OCI-LY7 (cell line): ENCODE data around the gene TFCP2L1. TPM values are rescaled to one million over a fixed set of nuclear protein-coding genes. Genes with fewer than 3 reads are reported as not detected.

Experiments used
- BruUV-seq: library from RNA; stranded (reverse); fragments of 400-500 nt; replicated peaks from 2 replicates; lab custom pipeline; 2021; lab: Mats Ljungman, UMichigan
- CTCF ChIA-PET: fragments of 300-600 bp; sonication (Branson Sonifier 250); formaldehyde crosslinking; loops from one replicate; lab custom pipeline; 2022; ENCODE audit warnings: antibody characterized with exemption; ENCODE audit not compliant: unreplicated experiment; lab: Charles Lee
- POLR2A ChIA-PET: fragments of 300-600 bp; sonication (Branson Sonifier 250); formaldehyde crosslinking; loops from one replicate; lab custom pipeline; 2022; ENCODE audit warnings: antibody characterized with exemption; lab: Charles Lee
- DNase-seq: peaks from one replicate; pipeline ENCODE4 v3.0.0-alpha.2; 2015; ENCODE audit warnings: low spot score
- H2AFZ ChIP-seq: fragments of 200-600 bp; sonication (generic), shearing (Covaris generic); 2 replicates; pipeline ENCODE4 v1.6.1; 2014; ENCODE audit warnings: mild to moderate bottlenecking, antibody characterized with exemption, low read length, moderate library complexity
- H3K27ac ChIP-seq: fragments of 200-600 bp; sonication (generic); 2 replicates; pipeline ENCODE4 v1.5.1; 2014; ENCODE audit warnings: mixed run types, low read depth, mild to moderate bottlenecking, moderate library complexity, low read length, inconsistent platforms; ENCODE audit not compliant: poor library complexity, severe bottlenecking
- H3K36me3 ChIP-seq: fragments of 200-600 bp; sonication (generic); 2 replicates; pipeline ENCODE4 v1.6.1; 2014; ENCODE audit warnings: mild to moderate bottlenecking, antibody characterized with exemption, low read length, moderate library complexity, mixed read lengths; ENCODE audit not compliant: insufficient read depth
- H3K4me1 ChIP-seq: fragments of 200-600 bp; sonication (generic); 2 replicates; pipeline ENCODE4 v1.5.1; 2014; ENCODE audit warnings: mild to moderate bottlenecking, low read length; ENCODE audit not compliant: insufficient read depth, poor library complexity, severe bottlenecking
- H3K4me2 ChIP-seq: fragments of 200-600 bp; sonication (generic); 2 replicates; pipeline ENCODE4 v1.6.1; 2014; ENCODE audit warnings: mild to moderate bottlenecking, low read length
- H3K4me3 ChIP-seq: fragments of 200-600 bp; sonication (generic); 2 replicates; pipeline ENCODE4 v1.5.1; 2014; ENCODE audit warnings: mild to moderate bottlenecking, low read depth, low read length; ENCODE audit not compliant: poor library complexity, severe bottlenecking
- H3K79me2 ChIP-seq: fragments of 200-600 bp; sonication (generic); 2 replicates; pipeline ENCODE4 v1.6.1; 2016; ENCODE audit warnings: low read depth, mild to moderate bottlenecking, low read length, moderate library complexity, mixed read lengths; ENCODE audit not compliant: insufficient read depth
- H3K9me2 ChIP-seq: fragments of 200-600 bp; sonication (generic); 2 replicates; pipeline ENCODE4 v1.6.1; 2016; ENCODE audit warnings: mild to moderate bottlenecking, low read length, mixed read lengths; ENCODE audit not compliant: insufficient read depth
- H3K9me3 ChIP-seq: fragments of 200-600 bp; sonication (generic); 2 replicates; pipeline ENCODE4 v1.6.1; 2014; ENCODE audit warnings: mild to moderate bottlenecking, mixed run types, low read length, mixed read lengths
- H4K20me1 ChIP-seq: fragments of 200-600 bp; sonication (generic); 2 replicates; pipeline ENCODE4 v1.6.1; 2014; ENCODE audit warnings: mild to moderate bottlenecking, antibody characterized with exemption, low read length, moderate library complexity, mixed read lengths; ENCODE audit not compliant: insufficient read depth
- EZH2phosphoT487 ChIP-seq: fragments of 200-600 bp; sonication (generic); IDR thresholded peaks from 2 replicates; pipeline ENCODE4 v1.6.1; 2018; ENCODE audit warnings: low read depth, borderline replicate concordance, mild to moderate bottlenecking, mixed run types, antibody characterized with exemption, low read length, moderate library complexity, mixed read lengths
- intact Hi-C: fragments of 100-400 bp; cut with micrococcal nuclease; formaldehyde crosslinking; loops from one replicate; pipeline ENCODE4 v1.10.0; 2022; ENCODE audit not compliant: unreplicated experiment
- total RNA-seq, 2 experiments: library from RNA; depleted of rRNA in 1 of 2; stranded (reverse); fragments of >200 nt in 1 of 2; shearing (Covaris generic) in 1 of 2; gene quantifications; 2 replicates each; pipeline ENCODE4 v1.2.3, GENCODE V29; 2014 to 2022
- TF ChIP-seq, protein P1 (sequence below): fragments of 200-600 bp; sonication (generic); conservative IDR thresholded peaks from 2 replicates; pipeline ENCODE4 v1.5.1; 2014; ENCODE audit warnings: mild to moderate bottlenecking, antibody characterized with exemption, low read length, moderate library complexity, mixed read lengths

TFCP2L1 gene
- total RNA-seq, 2 experiments from 2014 or later = 0.06 to 1.4 TPM

DNA sequence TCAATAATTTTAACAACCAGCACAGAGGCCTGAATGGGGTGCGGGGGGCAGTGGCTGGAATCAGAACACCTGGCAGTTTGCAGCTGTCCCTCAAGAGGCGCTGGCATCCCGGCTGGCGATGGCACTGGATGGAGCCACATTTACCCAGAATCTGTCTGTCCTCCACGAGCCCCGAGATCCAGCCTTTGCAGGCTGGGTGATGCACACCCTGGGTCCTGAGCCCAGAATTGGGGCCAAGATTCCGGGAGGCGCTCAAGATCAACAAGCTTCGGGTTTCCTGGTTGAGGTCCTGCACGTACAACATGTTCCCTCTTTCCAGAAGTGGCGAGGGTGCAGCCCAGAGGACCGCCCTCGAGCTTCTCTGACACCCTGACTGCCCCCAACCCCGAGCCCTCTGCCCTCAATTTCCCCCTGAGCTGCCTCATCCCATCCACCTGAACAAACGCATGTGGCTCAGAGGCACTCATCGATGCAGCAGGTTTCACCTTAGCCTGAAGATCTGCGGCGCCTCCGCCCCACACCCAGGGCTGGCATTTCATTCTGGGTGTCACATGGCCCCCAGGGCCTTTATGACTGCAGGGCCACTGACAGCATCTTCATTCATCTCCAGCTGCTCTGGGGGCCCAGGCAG is 97.5 kb downstream of the TFCP2L1 start:
- Histone ChIP-seq H3K4me2 (no peak overlapping the region), H3K79me2 (no peaks in the 10 kb centered on the region), H3K27ac (no peak overlapping the region), H3K9me3 (no peaks in the 10 kb centered on the region), H2AFZ (no peak overlapping the region), H3K4me1 (no peaks in the 10 kb centered on the region), H3K36me3 (no peaks in the 10 kb centered on the region), H4K20me1 (no peaks in the 10 kb centered on the region), H3K4me3 (no peak overlapping the region), H3K9me2 (no peaks in the 10 kb centered on the region)
- TF ChIP-seq, protein P1, sequence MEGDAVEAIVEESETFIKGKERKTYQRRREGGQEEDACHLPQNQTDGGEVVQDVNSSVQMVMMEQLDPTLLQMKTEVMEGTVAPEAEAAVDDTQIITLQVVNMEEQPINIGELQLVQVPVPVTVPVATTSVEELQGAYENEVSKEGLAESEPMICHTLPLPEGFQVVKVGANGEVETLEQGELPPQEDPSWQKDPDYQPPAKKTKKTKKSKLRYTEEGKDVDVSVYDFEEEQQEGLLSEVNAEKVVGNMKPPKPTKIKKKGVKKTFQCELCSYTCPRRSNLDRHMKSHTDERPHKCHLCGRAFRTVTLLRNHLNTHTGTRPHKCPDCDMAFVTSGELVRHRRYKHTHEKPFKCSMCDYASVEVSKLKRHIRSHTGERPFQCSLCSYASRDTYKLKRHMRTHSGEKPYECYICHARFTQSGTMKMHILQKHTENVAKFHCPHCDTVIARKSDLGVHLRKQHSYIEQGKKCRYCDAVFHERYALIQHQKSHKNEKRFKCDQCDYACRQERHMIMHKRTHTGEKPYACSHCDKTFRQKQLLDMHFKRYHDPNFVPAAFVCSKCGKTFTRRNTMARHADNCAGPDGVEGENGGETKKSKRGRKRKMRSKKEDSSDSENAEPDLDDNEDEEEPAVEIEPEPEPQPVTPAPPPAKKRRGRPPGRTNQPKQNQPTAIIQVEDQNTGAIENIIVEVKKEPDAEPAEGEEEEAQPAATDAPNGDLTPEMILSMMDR = no peak
- no peak for TF ChIP-seq EZH2phosphoT487
- ChIA-PET POLR2A (no interaction called here), CTCF (no interaction called here)
- DNase-seq = no peak
- BruUV-seq = no TSS peak
- intact Hi-C loops = no loop called here

DNA sequence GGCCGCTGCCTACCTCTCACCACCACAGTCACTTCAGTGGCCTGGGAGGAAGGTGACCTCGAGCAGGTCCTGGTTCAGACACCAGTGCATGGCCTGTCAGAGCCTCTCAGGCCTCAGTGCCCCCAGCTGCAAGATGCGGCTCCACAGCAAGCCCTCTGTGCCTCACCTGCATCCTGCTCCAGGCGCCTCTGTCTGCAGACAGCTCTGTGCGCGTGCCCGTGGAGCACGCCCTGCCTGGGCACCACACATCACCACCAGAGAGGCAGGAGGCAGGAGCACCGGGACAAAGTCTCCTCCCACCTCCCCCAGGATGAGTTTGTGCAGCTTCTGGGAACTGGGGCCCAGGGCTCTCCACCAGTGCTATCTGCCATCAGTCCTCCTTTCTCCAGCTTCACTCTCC is 98.7 kb downstream of the TFCP2L1 start:
- ChIA-PET CTCF (no interaction called here), POLR2A (no interaction called here)
- no peak for DNase-seq
- Histone ChIP-seq H2AFZ (no peak overlapping the region), H4K20me1 (no peaks in the 10 kb centered on the region), H3K9me3 (no peaks in the 10 kb centered on the region), H3K4me3 (no peak overlapping the region), H3K4me1 (no peaks in the 10 kb centered on the region), H3K36me3 (no peaks in the 10 kb centered on the region), H3K79me2 (no peaks in the 10 kb centered on the region), H3K9me2 (no peaks in the 10 kb centered on the region), H3K27ac (no peak overlapping the region), H3K4me2 (no peak overlapping the region)
- intact Hi-C loops = no loop called here
- TF ChIP-seq, protein P1 = no peak
- TF ChIP-seq EZH2phosphoT487 = no peak
- BruUV-seq = no TSS peak

DNA sequence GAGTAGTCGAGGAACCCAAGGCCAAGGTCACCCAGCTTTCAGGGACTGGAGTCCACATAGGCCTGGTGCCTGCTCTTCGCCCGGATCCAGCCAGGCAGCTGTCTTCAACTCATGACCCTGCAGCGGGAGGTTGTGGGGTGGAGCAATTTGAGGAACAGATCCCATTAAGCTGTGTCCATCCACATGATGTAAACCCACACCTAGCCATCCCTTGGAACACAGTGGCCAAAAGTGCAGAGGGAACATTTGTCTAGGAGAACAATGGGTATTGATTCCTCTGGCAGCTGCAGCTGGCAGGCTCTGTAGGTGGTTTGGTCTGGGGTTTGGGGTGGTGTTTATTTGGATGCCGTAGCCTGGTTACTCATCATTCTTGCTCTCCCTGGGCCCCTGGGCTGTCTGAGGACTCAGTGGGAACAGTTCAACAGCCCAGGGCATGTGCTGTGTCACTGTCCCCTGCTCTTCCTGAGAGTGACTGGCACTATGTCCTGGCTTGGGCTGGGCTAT is 99.4 kb downstream of the TFCP2L1 start:
- Histone ChIP-seq H3K4me2 (no peak overlapping the region), H3K79me2 (no peaks in the 10 kb centered on the region), H3K9me3 (no peaks in the 10 kb centered on the region), H3K36me3 (no peaks in the 10 kb centered on the region), H3K27ac (no peak overlapping the region), H2AFZ (no peak overlapping the region), H3K9me2 (no peaks in the 10 kb centered on the region), H4K20me1 (no peaks in the 10 kb centered on the region), H3K4me3 (no peak overlapping the region), H3K4me1 (no peaks in the 10 kb centered on the region)
- DNase-seq = no peak
- TF ChIP-seq EZH2phosphoT487 = no peak
- TF ChIP-seq, protein P1 = no peak
- intact Hi-C loops = no loop called here
- POLR2A ChIA-PET = no interaction called here
- CTCF ChIA-PET = no interaction called here
- no TSS peak for BruUV-seq
